IPS-18a (cell line): Measurements from ENCODE around the gene GTSE1.

ENCODE experiments used
- H3K27ac ChIP-seq: one replicate; pipeline ENCODE4 v1.5.1; 2013; ENCODE audit warnings: low read length
- H3K27me3 ChIP-seq: one replicate; pipeline ENCODE4 v1.6.1; 2013; ENCODE audit warnings: mild to moderate bottlenecking, low read length; ENCODE audit not compliant: control insufficient read depth, insufficient read depth
- H3K36me3 ChIP-seq: one replicate; pipeline ENCODE4 v1.6.1; 2013; ENCODE audit warnings: low read depth, low read length; ENCODE audit not compliant: control insufficient read depth
- H3K4me1 ChIP-seq: one replicate; pipeline ENCODE4 v1.6.1; 2013; ENCODE audit warnings: low read depth, low read length; ENCODE audit not compliant: control insufficient read depth
- H3K4me3 ChIP-seq: one replicate; pipeline ENCODE4 v1.5.1; 2013; ENCODE audit warnings: low read length
- H3K9ac ChIP-seq: one replicate; pipeline ENCODE4 v1.6.1; 2013; ENCODE audit warnings: mild to moderate bottlenecking, low read length, moderate library complexity
- H3K9me3 ChIP-seq: one replicate; pipeline ENCODE4 v1.6.1; 2013; ENCODE audit warnings: low read depth, low read length; ENCODE audit not compliant: control insufficient read depth

GTSE1 gene

DNA sequence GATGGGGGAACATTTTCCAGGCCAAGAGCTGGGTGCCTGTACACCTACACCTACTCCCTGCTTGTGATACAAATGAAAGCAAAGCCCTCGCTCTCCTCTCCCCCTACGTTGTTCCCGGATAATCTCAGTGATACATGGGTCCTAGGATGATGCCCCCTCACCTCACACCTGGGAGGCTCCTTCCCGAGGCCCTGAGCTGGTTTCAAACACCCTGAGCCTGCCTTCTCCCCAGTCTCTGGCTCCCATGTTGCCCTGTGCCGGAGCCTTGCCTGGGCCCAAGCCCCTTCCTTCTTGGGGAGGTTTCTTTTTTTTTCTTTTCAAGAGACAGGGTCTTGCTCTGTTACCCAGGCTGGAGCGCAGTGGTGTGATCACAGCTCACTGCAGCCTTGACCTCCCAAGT lies 62.1 kb downstream of the GTSE1 start:
- no peak overlapping the region for H3K4me3 ChIP-seq
- H3K27ac ChIP-seq = no peak overlapping the region
- H3K27me3 ChIP-seq = no peaks in the 10 kb centered on the region
- no peaks in the 10 kb centered on the region for H3K9me3 ChIP-seq
- H3K36me3 ChIP-seq = peaks cover 26% of the 10 kb centered on the region
- H3K9ac ChIP-seq = no peak overlapping the region
- H3K4me1 ChIP-seq = no peaks in the 10 kb centered on the region

DNA sequence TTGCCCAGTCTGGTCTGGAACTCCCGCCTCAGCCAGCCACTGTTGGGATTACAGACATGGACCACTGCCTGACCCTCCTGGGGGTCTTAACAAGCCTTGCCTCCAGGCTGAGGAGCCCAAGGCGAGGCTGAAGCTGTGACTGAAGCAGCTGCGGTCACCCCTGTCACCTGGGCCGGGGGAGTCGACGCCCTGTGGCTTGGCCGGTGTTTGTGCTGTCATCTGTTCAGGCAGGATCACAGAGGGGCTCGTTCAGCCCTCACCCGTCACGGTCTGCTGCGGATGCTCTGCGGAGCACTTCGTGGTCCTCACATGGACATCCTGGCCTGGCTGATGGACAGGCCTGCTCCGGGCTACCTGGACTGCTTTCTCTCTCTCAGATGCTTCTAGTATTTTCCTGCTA lies 62.7 kb downstream of the GTSE1 start:
- no peaks in the 10 kb centered on the region for H3K4me1 ChIP-seq
- H3K27ac ChIP-seq = no peak overlapping the region

GRCh38 chr22:46360097-46360496 lies 63.4 kb downstream of the GTSE1 start:
- H3K9me3 ChIP-seq = no peaks in the 10 kb centered on the region
- H3K4me1 ChIP-seq = no peaks in the 10 kb centered on the region
- no peak overlapping the region for H3K27ac ChIP-seq
- no peak overlapping the region for H3K4me3 ChIP-seq
- H3K36me3 ChIP-seq = peaks cover 21% of the 10 kb centered on the region
- H3K9ac ChIP-seq = no peak overlapping the region
- H3K27me3 ChIP-seq = no peaks in the 10 kb centered on the region

More for the DNA sequence above, 62.7 kb downstream of the GTSE1 start:
- Histone ChIP-seq H3K9me3 (no peaks in the 10 kb centered on the region), H3K36me3 (peaks cover 21% of the 10 kb centered on the region), H3K9ac (no peak overlapping the region), H3K4me3 (no peak overlapping the region), H3K27me3 (no peaks in the 10 kb centered on the region)

DNA sequence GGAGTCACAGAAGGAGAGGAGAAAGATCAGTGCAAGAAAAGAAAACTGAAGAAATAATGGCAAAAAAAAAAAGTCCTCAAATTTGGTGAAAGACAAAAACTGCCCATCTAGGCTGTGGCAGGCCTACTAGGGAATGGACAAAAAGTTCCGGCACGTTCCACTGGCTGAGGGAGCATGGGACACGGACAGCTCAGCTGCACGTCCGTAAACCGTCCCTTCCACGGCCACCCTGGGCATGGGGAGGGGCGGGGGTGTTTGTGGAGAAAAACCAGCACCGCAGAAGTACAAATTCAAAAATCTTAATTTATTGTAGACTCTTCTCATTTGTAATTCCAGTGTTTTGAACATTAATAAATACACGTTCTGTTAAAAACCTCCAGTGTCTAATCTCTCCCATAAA lies 64.2 kb downstream of the GTSE1 start:
- no peak overlapping the region for H3K4me3 ChIP-seq
- H3K36me3 ChIP-seq = peaks cover 17% of the 10 kb centered on the region
- no peaks in the 10 kb centered on the region for H3K27me3 ChIP-seq
- no peak overlapping the region for H3K9ac ChIP-seq
- H3K4me1 ChIP-seq = no peaks in the 10 kb centered on the region
- no peaks in the 10 kb centered on the region for H3K9me3 ChIP-seq
- H3K27ac ChIP-seq = no peak overlapping the region

GRCh38 chr22:46361826-46362202 lies 65.1 kb downstream of the GTSE1 start:
- Histone ChIP-seq H3K9ac (no peak overlapping the region), H3K4me1 (no peaks in the 10 kb centered on the region), H3K4me3 (no peak overlapping the region), H3K27ac (no peak overlapping the region), H3K36me3 (peaks cover 8% of the 10 kb centered on the region), H3K9me3 (no peaks in the 10 kb centered on the region), H3K27me3 (no peaks in the 10 kb centered on the region)

DNA sequence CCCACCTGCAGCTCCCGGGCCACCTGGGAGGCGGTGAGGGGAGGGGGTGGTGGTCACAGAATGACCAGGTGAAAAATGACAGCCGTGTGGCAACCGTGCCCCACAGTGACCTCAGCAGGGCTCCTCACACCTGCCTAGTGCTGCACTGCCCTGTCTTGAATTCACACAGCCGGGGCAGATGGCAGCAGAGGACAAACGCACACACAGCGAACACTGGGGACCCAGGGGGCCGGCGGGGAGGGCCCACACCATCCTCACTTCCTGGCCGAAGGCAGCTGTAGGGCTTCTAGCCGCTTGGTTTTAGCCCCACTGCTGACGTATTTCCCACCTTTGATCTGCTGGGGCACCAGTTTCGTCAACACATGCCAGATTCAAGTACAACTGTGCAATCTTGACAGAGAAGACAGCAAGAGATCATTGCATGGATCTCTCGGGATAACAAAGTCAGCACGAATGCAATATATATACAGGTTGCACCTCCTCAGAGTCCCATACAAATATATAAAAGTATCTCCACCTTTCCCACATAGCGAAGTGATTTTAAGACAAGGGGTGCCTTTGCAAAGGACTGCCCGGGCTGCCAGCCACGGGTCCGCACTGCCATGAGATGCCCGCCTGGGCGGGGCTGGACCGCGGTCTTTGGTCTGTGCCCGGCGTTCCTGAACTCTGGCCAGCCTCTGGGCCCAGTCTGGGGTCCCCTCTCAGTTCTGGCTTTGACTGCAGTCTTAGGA lies 65.7 kb downstream of the GTSE1 start:
- H3K9ac ChIP-seq = no peak overlapping the region
- H3K4me1 ChIP-seq = no peaks in the 10 kb centered on the region
- no peaks in the 10 kb centered on the region for H3K9me3 ChIP-seq
- no peak overlapping the region for H3K4me3 ChIP-seq
- no peaks in the 10 kb centered on the region for H3K27me3 ChIP-seq
- H3K36me3 ChIP-seq = peaks cover 4% of the 10 kb centered on the region
- H3K27ac ChIP-seq = no peak overlapping the region

DNA sequence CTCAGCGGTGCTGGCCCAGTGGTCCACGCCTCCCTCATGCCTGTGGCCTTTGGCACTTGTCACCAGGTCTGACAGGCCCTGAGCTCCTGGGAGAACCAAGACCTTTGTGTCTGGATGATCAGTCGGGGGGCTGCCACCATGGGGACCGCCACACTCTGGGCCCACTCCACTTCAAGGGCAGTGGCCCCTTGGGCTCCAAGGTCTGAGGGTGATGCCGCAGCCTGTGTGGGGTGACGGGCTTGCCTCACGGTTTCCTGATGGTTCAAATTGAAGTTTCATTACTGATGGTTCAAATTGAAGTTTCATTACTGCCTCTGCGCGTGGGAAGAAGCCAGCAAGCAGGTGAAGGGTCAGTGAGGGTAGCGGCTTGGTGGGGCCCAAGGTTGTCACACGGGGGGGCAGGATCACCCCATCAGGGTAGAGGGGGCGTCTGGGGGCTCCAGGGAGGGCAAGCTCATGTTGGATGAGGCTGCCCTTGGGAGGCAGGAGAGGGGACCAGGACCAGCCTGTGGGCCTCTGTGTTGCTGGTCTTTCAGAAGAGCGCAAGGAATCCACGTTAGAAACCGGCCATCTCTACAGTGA lies 66.4 kb downstream of the GTSE1 start:
- Histone ChIP-seq H3K27ac (no peak overlapping the region), H3K9me3 (no peaks in the 10 kb centered on the region), H3K4me1 (peaks cover 2% of the 10 kb centered on the region), H3K4me3 (no peak overlapping the region), H3K36me3 (peaks cover 3% of the 10 kb centered on the region), H3K9ac (no peak overlapping the region), H3K27me3 (no peaks in the 10 kb centered on the region)

DNA sequence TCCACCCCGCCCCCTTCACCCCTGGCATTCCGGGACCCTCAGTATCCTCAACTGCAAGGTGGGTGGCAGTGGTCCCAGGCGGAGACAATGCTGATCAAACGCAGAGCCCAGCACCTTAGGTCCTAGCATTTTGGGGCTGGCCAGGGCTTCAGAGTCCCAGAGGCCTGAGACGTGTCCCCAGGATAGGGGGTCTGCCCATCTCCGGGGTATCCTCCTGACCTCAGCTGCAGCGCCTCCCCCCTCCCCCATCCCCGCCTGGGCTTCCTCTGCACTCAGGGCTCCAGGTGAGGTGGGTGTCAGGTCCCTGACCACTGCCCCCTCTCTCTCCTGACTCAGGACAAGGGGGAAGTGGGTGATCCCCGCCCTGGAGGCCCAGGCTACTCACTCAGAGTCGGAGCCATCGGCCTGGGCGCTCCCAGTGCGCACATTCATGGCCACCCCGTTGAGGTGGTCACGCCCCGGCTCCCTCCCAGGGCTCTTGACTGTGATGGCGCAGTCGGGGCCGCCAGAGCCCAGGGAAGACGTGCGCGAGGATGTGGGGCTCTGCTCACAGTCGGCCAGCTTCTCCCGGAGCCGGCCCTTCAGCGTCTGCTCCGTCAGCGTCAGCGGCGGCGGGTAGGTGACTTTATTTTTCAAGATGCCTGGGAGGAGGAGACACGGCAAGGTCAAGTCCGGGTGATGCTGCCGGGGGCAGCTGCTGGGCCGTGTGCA lies 67.1 kb downstream of the GTSE1 start:
- H3K9me3 ChIP-seq = no peaks in the 10 kb centered on the region
- H3K27ac ChIP-seq = no peak overlapping the region
- no peak overlapping the region for H3K4me3 ChIP-seq
- peaks cover 3% of the 10 kb centered on the region for H3K4me1 ChIP-seq
- no peaks in the 10 kb centered on the region for H3K27me3 ChIP-seq
- no peaks in the 10 kb centered on the region for H3K36me3 ChIP-seq
- H3K9ac ChIP-seq = no peak overlapping the region

DNA sequence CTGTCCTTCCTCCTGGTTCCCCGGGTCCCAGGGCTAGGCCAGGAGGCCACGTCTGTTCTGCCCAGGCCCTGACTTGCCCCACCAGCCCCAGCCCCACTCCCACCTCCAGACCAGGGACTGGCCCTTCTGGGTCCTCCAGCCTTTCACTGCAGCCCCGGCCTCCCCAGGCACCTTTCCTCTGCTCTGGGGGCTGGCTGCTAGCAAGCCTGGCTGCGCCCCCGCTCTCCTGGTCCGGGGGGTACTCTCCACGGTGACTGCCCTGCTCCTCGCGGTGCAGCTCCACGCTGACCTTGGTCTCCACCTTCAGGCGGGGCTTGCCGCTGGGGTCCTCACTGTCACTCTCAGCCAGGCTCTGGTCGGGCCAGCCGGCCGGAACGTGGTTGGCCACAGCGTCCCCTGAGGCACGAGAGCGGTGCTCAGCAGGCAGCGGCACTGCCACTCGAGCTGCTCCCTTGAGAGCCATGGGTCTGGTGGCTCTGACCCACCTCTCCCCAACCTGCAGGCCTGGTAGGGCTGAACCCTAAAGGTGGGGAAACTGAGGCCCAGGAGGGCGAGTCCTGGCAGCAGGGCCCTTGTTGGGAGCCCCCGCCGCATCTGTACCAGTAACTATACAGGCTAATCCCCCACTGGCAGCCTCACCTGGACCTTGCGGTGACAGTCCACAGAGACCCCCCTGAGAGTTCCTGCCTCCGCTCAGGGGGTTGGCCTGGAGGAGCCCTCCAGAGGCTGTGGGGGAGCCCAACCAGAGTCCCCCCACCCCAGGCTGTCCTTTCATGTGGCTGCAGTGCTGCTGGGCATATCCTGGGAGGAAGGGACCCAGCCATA lies 67.9 kb downstream of the GTSE1 start:
- H3K27me3 ChIP-seq = no peaks in the 10 kb centered on the region
- no peak overlapping the region for H3K27ac ChIP-seq
- no peaks in the 10 kb centered on the region for H3K36me3 ChIP-seq

GRCh38 chr22:46365166-46365624 lies 68.5 kb downstream of the GTSE1 start:
- no peak overlapping the region for H3K27ac ChIP-seq
- H3K9me3 ChIP-seq = no peaks in the 10 kb centered on the region
- no peak overlapping the region for H3K4me3 ChIP-seq
- H3K36me3 ChIP-seq = no peaks in the 10 kb centered on the region
- H3K27me3 ChIP-seq = no peaks in the 10 kb centered on the region
- H3K4me1 ChIP-seq = peaks cover 3% of the 10 kb centered on the region
- H3K9ac ChIP-seq = no peak overlapping the region

More for the DNA sequence above, 67.9 kb downstream of the GTSE1 start:
- Histone ChIP-seq H3K9ac (no peak overlapping the region), H3K4me1 (peaks cover 3% of the 10 kb centered on the region), H3K4me3 (no peak overlapping the region), H3K9me3 (no peaks in the 10 kb centered on the region)

GRCh38 chr22:46366327-46366731 lies 69.7 kb downstream of the GTSE1 start:
- Histone ChIP-seq H3K9me3 (no peaks in the 10 kb centered on the region), H3K27ac (no peak overlapping the region), H3K9ac (no peak overlapping the region), H3K4me1 (peaks cover 3% of the 10 kb centered on the region), H3K4me3 (no peak overlapping the region), H3K36me3 (no peaks in the 10 kb centered on the region), H3K27me3 (no peaks in the 10 kb centered on the region)
